Neural progenitor cell (in vitro differentiated cells): ENCODE results near the gene CARD8. TPM values are rescaled to one million over a fixed set of nuclear protein-coding genes. Genes with fewer than 3 reads are reported as not detected.

ENCODE experiments used
- DNase-seq: peaks from one replicate; pipeline ENCODE4 v3.0.0-alpha.2; 2016; ENCODE audit warnings: low spot score
- H2AFZ ChIP-seq: fragments of 200-600 bp; sonication (generic); replicated peaks from 2 replicates; pipeline ENCODE4 v1.6.1; 2016; ENCODE audit warnings: antibody characterized with exemption
- H3F3A ChIP-seq: fragments of 200-600 bp; sonication (generic); 2 replicates; pipeline ENCODE4 v1.6.1; 2016; ENCODE audit warnings: antibody characterized with exemption, low read depth
- H3K27ac ChIP-seq: fragments of 200-600 bp; sonication (generic); 2 replicates; pipeline ENCODE4 v1.5.1; 2016; ENCODE audit warnings: mild to moderate bottlenecking
- H3K27me3 ChIP-seq: fragments of 200-600 bp; sonication (generic); 2 replicates; pipeline ENCODE4 v1.6.1; 2016; ENCODE audit warnings: mild to moderate bottlenecking, moderate library complexity
- H3K36me3 ChIP-seq: fragments of 200-600 bp; sonication (generic); 2 replicates; pipeline ENCODE4 v1.5.1; 2016
- H3K4me1 ChIP-seq: fragments of 200-600 bp; sonication (generic); 2 replicates; pipeline ENCODE4 v1.6.1; 2016; ENCODE audit warnings: mixed run types
- H3K4me2 ChIP-seq: fragments of 200-600 bp; sonication (generic); 2 replicates; pipeline ENCODE4 v1.6.1; 2016
- H3K4me3 ChIP-seq: fragments of 200-600 bp; sonication (generic); 2 replicates; pipeline ENCODE4 v1.5.1; 2016
- H3K79me2 ChIP-seq: fragments of 200-600 bp; sonication (generic); 2 replicates; pipeline ENCODE4 v1.6.1; 2016; ENCODE audit warnings: low read depth
- H3K9ac ChIP-seq: fragments of 200-600 bp; sonication (generic); 2 replicates; pipeline ENCODE4 v1.6.1; 2016
- H3K9me3 ChIP-seq: fragments of 200-600 bp; sonication (generic); 2 replicates; pipeline ENCODE4 v1.5.1; 2016; ENCODE audit warnings: low read depth
- H4K20me1 ChIP-seq: fragments of 200-600 bp; sonication (generic); 2 replicates; pipeline ENCODE4 v1.6.1; 2016; ENCODE audit warnings: low read depth
- H3K27ac Mint-ChIP-seq: 3 replicates; pipeline ENCODE4 v1.8.0; 2021; ENCODE audit warnings: mixed read lengths
- H3K27me3 Mint-ChIP-seq: 2 replicates; pipeline ENCODE4 v1.8.0; 2022; ENCODE audit warnings: low read depth, mild to moderate bottlenecking, inconsistent platforms, moderate library complexity, mixed read lengths; ENCODE audit not compliant: insufficient read depth
- H3K36me3 Mint-ChIP-seq: 3 replicates; pipeline ENCODE4 v1.8.0; 2021; ENCODE audit warnings: mixed read lengths
- H3K4me1 Mint-ChIP-seq: 3 replicates; pipeline ENCODE4 v1.8.0; 2021; ENCODE audit warnings: mixed read lengths
- H3K4me3 Mint-ChIP-seq: 3 replicates; pipeline ENCODE4 v1.8.0; 2021; ENCODE audit warnings: mild to moderate bottlenecking, moderate library complexity, mixed read lengths
- H3K9me3 Mint-ChIP-seq: 3 replicates; pipeline ENCODE4 v1.8.0; 2020; ENCODE audit warnings: mixed read lengths
- CTCF ChIP-seq: fragments of 200-600 bp; sonication (generic); IDR thresholded peaks from 2 replicates; pipeline ENCODE4 v1.5.1; 2017; ENCODE audit warnings: antibody characterized with exemption, mild to moderate bottlenecking
- EZH2 ChIP-seq: fragments of 200-600 bp; sonication (generic); IDR thresholded peaks from 2 replicates; pipeline ENCODE4 v1.6.1; 2017; ENCODE audit warnings: antibody characterized with exemption, mild to moderate bottlenecking, moderate library complexity
- EZH2phosphoT487 ChIP-seq: fragments of 200-600 bp; sonication (generic); IDR thresholded peaks from 2 replicates; pipeline ENCODE4 v1.6.1; 2017; ENCODE audit warnings: antibody characterized with exemption
- total RNA-seq: library from RNA; depleted of rRNA; stranded (reverse); fragments of >200 nt; gene quantifications from 2 replicates; pipeline ENCODE4 v1.2.3, GENCODE V29; 2015; ENCODE audit warnings: low replicate concordance

The CARD8 gene
- total RNA-seq, 1 donor from 2014 or later: 59.7 TPM

DNA sequence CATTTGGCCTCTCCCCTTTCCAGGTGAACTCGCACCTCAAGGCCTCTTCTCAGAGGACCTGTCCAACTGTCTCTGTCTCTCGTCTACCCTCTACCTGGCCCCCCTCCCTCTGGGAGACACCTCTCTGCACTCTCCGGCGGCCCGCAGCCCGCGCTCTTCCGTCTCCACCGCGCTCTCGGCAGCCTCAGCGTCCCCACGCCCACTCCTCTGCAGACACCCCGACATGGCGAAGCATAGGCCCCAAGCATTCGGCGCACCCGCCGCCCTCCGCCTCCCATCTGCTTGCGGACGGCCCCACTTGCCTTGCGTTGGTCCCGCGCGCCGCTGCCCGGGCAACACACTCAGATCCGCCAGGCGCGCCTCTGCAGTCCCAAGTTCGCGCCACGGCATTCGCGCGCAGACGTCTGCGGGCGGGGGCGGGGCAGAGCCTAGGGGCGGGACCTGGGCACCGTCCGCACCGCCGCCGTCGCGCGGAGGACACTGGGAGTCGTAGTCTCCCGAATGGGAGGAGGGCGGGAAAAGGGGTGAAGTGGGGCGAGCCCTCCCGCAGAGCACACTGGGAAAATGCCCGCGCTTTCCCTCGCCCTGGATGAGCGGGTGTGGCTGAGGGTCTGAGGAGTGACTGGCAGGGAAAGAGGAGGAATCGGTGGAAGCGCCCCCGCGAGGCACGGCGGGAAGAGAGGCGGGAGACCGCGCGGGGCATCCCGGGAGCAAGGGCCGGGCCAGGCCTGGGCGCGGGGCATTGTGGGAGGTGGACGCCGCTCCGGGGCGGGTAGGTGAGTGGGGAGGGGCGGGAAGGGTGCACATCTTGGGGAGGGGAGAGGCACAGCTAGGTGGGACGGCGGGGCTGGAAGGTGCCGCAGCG, 85.5 kb downstream of the CARD8 start, which contains the start of the genes LIG1 and ZSWIM9:
Gene LIG1, minus strand, starts transcription at position 406 of the 865 bp plus-strand sequence. CDS start 4,778 bp downstream, outside the sequence.
Gene ZSWIM9, plus strand, starts transcription at position 742 of the 865 bp plus-strand sequence. CDS start 1,123 bp downstream, outside the sequence.
- Mint-ChIP-seq H3K27ac (peak within 1 kb of the TSS; percentile 100), H3K9me3 (no peaks in the 10 kb centered on the region), H3K4me3 (peak within 1 kb of the TSS; percentile 98), H3K27me3 (peaks cover 2% of the 10 kb centered on the region), H3K4me1 (peaks cover 10% of the 10 kb centered on the region), H3K36me3 (peaks cover 17% of the 10 kb centered on the region)
- H3K4me1 ChIP-seq: peaks cover 4% of the 10 kb centered on the region
- peaks cover 14% of the 10 kb centered on the region for H3F3A ChIP-seq
- peak; percentile 96 for DNase-seq
- H3K36me3 ChIP-seq: no peaks in the 10 kb centered on the region
- peaks cover 18% of the 10 kb centered on the region for H4K20me1 ChIP-seq
- no peaks in the 10 kb centered on the region for H3K9me3 ChIP-seq
- peak within 1 kb of the TSS; percentile 86 for H3K27ac ChIP-seq
- peaks cover 60% of the 10 kb centered on the region for H3K79me2 ChIP-seq
- peak within 1 kb of the TSS; percentile 97 for H3K4me3 ChIP-seq
- peak within 1 kb of the TSS; percentile 90 for H2AFZ ChIP-seq
- no peaks in the 10 kb centered on the region for H3K27me3 ChIP-seq
- peak within 1 kb of the TSS; percentile 73 for H3K9ac ChIP-seq
- peak within 1 kb of the TSS; percentile 88 for H3K4me2 ChIP-seq
- peak; percentile 9 for TF ChIP-seq CTCF
- no peak for TF ChIP-seq EZH2phosphoT487

GRCh38 chr19:48169578-48169938, 86.2 kb downstream of the CARD8 start:
- Histone ChIP-seq H3K36me3 (no peaks in the 10 kb centered on the region), H3F3A (peaks cover 14% of the 10 kb centered on the region), H3K4me1 (peaks cover 4% of the 10 kb centered on the region), H3K27ac (no peak overlapping the region), H3K27me3 (no peaks in the 10 kb centered on the region), H2AFZ (no peak overlapping the region), H3K4me3 (peak overlapping the region; percentile 97), H3K9me3 (no peaks in the 10 kb centered on the region), H3K4me2 (peak overlapping the region; percentile 88), H4K20me1 (peaks cover 18% of the 10 kb centered on the region), H3K79me2 (peaks cover 60% of the 10 kb centered on the region), H3K9ac (no peak overlapping the region)
- Mint-ChIP-seq H3K4me1 (peaks cover 10% of the 10 kb centered on the region), H3K27me3 (peaks cover 2% of the 10 kb centered on the region), H3K36me3 (peaks cover 12% of the 10 kb centered on the region), H3K9me3 (no peaks in the 10 kb centered on the region), H3K4me3 (peak overlapping the region; percentile 98), H3K27ac (no peak overlapping the region)
- no peak for TF ChIP-seq EZH2
- peak; percentile 87 for DNase-seq

DNA sequence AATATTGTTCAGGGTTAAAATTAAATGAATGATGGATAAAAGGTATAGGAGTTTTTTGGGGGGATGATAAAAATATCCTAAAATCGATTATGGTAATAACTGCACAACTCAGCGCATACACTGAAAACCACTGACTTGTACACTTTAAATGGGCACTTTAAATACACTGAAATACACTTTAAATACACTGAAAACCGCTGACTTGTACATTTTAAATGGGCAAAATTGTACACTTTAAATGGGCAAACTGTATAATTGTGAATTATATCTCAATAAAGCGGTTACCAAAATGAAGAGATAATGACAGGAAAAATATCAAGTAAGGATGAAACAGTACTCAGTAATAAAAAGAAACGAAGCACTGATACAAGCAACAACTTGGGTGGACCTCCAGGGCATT, 87.0 kb downstream of the CARD8 start:
- Mint-ChIP-seq H3K4me3 (peak overlapping the region; percentile 98), H3K36me3 (peaks cover 14% of the 10 kb centered on the region), H3K9me3 (no peaks in the 10 kb centered on the region), H3K4me1 (peaks cover 10% of the 10 kb centered on the region), H3K27me3 (peaks cover 2% of the 10 kb centered on the region), H3K27ac (no peak overlapping the region)
- no peak for DNase-seq
- Histone ChIP-seq H3K4me1 (peaks cover 4% of the 10 kb centered on the region), H2AFZ (no peak overlapping the region), H3K27ac (no peak overlapping the region), H3K4me3 (no peak overlapping the region), H3K36me3 (no peaks in the 10 kb centered on the region), H3K9ac (no peak overlapping the region), H3F3A (peaks cover 14% of the 10 kb centered on the region), H3K9me3 (no peaks in the 10 kb centered on the region), H3K4me2 (peak overlapping the region; percentile 88), H3K79me2 (peaks cover 60% of the 10 kb centered on the region), H4K20me1 (peaks cover 18% of the 10 kb centered on the region), H3K27me3 (no peaks in the 10 kb centered on the region)
- TF ChIP-seq EZH2phosphoT487: no peak
- no peak for TF ChIP-seq EZH2
- no peak for TF ChIP-seq CTCF
